A204.1 (cell line): ENCODE measurements around the gene FOXD4.
"Not testable (repeated sequence)": the region's sequence is repeated elsewhere in the genome, so short reads cannot be mapped to it uniquely, and the experiment has no call there.

Source experiments
- FAIRE-seq: peaks from 2 replicates; lab custom pipeline; 2012; peaks lifted over from hg19 to GRCh38; lab: Jason Lieb, UNC

FOXD4 gene

DNA sequence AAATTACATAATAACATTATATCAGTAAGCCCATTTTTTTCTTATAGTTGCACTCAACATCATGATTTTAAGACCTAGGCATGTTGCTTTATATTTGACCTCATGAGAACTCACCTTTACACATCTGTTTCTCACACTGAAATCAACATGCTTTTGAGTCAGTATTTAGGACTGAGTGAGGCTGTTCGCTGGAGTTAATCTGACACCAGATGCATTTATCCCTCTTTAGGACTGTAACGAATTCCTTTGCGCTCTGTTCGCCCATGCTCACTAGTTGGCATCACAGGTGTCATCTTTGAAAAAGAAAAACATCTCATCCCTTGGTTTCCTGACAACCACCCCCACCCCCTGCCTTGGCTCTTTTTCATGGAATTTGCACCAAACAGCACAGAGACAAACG is 24.3 kb downstream of the FOXD4 start:
- not testable (repeated sequence) for FAIRE-seq

DNA sequence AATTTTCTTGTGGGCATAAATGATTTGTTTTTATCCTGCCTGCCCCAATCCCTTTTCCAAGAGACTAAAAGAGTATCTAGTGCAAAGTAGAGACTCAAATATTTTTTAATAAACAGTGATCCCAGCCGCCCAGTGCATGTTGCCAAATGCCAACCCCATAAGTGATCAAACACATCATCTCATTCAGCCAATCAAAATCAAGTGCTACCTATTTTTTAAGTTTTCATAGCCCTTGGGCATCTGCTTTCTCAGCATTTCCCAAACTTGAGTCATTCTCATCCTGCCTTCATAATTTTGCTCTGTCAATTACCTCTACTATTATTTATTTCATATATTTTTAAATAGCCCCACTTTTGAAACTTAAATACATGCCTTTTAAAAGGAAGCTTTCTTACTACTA is 27.4 kb downstream of the FOXD4 start:
- not testable (repeated sequence) for FAIRE-seq

DNA sequence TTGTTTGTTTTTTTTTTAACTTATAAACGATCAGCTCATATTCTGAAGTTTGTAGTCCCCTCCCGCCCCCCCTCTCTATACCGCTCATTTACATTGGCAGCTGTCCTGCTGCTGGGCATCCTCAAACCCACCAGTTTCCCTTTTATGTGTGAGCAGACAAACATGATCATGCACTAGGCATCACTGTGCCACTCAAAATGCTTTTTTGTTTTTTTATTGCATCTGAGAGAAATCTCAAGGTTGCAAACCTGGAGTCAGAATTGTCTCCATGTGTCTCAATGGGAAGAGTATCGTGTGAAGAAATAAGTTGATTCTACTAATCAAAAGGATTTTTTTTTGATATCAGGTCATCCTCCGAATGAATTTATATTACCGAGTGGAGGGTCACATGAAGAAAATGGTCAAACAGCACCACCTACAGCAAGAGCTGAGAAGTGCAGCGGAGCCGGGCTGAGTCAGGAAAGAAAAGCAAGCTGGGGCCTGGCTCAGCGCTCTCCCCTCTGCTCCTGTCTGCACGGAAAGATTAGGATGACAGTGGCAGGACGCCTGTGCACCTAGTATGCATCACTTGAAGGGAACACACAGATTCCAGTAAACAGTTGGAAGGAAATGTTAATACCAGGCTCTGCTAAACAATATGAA is 29.7 kb downstream of the FOXD4 start:
- FAIRE-seq = not testable (repeated sequence)

DNA sequence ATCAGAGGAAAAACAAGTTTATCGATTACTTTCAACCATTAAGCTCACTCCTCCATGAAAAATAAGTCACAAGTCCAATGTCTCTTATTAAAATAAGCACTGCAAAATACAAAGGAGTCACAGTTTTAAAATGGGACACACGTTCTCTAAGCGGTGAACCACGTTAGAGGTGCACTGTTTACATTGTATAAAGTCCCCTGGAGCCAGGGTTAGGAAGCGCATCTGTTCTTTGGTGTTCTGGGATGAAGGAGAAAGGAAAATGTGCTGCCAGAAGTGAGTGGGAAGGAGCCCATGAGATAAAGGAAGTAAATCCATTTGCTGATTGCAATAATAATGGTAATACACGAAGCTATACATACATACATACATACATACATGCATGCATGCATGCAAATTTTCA is 30.4 kb downstream of the FOXD4 start:
- FAIRE-seq = not testable (repeated sequence)

DNA sequence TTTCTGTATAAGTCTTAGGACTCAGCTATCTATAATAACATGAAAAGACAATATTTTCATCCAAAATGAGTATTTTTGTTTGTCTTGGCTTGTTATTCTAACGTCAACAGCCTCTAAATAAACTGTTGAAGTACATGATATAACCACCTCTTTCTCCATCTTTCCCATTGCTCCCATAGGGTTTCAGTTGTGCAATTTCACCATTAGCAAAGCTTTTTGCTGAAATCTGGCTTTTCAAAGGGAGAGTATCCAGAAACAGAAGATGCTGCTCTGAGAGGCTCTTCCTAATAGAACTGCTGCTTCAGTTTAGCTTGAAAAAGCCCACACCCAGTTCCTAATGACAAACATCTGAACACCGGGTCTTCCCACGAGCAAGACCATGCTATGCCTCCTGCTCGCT is 31.1 kb downstream of the FOXD4 start:
- FAIRE-seq = not testable (repeated sequence)

DNA sequence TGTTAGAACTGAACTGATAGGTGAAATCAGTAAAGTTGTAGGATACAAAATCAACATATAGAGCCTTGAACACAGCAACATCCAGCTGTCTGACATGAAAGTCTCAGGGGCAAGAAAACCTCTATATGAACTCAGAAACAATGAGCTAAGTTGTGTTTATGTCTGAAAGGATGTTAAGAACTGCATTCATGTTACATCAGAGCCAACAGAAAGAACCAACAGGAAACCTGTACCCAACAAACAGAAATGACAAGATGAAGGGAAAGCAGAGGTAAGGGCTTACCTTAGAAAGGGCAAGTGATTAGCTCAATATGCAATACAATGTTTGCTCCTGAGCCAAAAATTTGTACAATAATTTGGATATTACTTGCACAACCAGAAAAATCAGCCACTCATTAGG is 31.5 kb downstream of the FOXD4 start:
- FAIRE-seq = not testable (repeated sequence)

DNA sequence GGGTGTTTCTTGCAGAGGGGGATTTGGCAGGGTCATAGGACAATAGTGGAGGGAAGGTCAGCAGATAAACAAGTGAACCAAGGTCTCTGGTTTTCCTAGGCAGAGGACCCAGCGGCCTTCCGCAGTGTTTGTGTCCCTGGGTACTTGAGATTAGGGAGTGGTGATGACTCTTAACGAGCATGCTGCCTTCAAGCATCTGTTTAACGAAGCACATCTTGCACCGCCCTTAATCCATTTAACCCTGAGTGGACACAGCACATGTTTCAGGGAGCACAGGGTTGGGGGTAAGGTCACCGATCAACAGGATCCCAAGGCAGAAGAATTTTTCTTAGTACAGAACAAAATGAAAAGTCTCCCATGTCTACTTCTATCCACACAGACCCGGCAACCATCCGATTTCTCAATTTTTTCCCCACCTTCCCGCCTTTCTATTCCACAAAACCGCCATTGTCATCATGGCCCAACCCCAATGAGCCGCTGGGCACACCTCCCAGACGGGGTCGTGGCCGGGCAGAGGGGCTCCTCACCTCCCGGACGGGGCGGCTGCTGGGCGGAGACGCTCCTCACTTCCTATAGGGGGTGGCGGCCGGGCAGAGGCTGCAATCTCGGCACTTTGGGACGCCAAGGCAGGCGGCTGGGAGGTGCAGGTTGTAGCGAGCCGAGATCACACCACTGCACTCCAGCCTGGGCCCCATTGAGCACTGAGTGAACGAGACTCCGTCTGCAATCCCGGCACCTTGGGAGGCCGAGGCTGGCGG is 35.1 kb downstream of the FOXD4 start:
- not testable (repeated sequence) for FAIRE-seq

DNA sequence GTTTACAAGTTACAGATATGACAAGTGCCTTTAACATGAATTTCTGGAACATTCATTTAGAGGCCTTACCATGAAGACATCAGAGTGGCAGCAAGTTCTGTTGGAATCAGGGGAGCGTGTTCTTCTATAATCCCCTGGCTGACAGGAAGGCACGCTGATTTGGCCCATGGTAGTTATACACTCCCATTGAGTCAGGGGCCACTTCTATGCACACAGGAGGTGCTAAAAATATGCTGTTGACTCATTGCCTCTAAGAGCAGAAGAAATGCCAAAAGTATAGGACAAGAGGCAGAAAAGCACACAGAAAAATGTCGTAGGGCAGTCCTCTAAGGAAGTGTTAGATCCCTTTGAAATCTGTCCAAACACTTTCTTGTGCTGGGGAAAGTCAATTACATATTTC is 39.9 kb downstream of the FOXD4 start:
- not testable (repeated sequence) for FAIRE-seq

DNA sequence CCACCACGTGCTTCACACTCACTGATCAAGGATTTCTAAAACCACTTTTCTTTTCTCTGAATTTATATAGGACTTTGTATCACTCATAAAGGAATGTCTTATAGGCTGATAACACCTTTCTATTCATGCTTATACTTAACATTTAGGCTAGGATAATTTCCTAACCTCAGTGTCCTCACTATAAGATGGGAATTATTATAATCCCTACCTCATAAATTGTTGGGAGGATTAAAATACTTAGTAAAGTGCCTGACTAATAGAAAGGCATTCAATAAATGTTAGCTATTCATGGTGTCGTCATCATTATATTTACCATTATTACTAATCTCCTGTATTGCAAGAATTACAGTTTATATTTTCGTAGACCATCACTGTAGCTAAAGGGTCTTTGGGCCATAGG is 41.8 kb downstream of the FOXD4 start:
- FAIRE-seq = not testable (repeated sequence)

DNA sequence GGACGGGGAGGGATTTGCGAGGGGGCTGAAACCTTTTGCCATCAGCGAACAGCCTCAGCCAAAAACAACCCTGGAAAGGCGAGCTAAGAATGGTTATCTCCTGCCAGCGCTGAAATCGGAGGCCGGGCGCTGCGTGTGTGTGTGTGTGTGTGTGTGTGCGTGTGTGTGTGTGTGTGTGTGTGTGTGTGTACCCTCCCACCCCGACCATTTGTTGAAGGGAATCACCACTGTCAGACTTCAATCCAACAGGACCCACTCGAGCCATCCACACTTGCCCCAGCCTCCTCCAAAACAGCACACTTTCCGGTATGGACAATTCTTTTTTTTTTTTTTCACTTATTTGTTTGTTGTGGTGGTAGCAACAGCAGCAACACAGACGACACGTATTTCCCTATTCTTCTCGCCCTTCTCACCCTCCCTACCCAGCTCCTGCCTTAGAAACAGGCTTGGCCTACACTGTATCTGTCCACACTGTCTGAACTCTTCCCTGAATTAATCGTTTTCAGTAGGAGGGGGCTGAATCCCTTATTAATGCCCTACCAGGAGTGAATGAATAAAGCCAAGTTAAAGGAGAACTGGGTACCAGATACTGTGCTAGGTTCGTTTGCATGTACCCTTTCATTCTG is 44.2 kb downstream of the FOXD4 start:
- not testable (repeated sequence) for FAIRE-seq

DNA sequence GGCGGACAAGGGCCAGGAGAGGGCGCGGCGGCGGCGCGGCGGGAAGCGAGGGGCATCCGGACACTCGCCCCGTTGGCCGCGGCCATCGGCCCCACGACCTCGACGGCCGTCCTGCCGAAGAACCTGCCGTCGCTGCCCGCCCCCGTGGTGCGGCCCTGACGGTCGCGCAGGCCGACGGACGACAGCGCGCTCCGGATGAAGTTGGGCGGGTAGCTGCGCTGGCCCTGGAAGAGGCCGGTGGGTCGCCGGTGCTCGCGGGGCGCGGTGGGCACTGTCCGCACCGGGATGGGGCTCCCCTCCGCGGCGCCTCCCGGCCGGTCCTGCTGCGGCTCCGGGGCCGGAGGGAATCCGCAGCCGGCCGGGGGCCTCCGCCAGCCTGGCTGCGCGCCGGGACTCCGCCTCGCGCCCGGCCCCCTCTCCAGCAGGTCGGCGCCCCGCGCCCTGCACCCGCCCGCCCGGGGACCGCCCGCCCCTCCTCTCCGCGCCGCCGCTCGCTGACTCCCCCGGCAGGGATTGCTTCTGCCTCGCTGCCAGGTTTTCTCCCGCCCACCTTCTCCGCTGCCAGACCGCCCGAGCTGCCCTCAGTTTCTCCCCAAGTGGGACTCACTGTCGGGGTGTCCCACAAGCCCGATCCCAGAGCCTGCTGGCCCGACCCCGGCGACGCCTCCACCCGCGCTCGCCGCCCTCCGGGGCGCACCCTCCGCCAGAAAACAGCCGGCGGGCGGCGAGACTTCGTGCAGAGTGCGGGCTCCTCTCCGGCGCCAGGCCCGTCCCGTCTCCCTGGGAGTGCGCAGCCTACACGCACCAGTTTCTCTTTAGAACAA is 44.9 kb downstream of the FOXD4 start:
- not testable (repeated sequence) for FAIRE-seq
